ENCODE measurements around the gene F11.

DNA sequence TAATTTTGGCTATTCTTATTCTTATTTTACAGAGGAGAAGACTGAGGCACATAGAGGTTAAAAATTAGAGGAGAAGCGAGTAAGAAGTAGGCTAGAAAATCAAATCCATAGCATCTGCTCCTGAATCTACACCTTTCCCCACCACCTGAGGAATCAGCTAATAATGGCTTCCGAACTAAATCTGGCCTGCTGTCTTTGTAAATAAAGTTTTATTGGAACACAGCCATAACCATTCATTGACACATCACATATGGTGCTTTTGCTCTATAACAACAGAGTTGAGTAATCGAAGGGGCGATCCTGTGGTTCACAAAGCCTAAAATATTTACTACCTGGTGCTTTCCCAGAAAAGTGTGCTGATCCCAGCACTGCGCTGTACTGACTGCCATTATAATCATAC is 38.2 kb downstream of the F11 start:
- TF ChIP-seq, protein P1, sequence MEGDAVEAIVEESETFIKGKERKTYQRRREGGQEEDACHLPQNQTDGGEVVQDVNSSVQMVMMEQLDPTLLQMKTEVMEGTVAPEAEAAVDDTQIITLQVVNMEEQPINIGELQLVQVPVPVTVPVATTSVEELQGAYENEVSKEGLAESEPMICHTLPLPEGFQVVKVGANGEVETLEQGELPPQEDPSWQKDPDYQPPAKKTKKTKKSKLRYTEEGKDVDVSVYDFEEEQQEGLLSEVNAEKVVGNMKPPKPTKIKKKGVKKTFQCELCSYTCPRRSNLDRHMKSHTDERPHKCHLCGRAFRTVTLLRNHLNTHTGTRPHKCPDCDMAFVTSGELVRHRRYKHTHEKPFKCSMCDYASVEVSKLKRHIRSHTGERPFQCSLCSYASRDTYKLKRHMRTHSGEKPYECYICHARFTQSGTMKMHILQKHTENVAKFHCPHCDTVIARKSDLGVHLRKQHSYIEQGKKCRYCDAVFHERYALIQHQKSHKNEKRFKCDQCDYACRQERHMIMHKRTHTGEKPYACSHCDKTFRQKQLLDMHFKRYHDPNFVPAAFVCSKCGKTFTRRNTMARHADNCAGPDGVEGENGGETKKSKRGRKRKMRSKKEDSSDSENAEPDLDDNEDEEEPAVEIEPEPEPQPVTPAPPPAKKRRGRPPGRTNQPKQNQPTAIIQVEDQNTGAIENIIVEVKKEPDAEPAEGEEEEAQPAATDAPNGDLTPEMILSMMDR (IDR thresholded peaks at IDR 0.05) = no peak
- no peak for TF ChIP-seq EZH2 (IDR thresholded peaks at IDR 0.05)
